ENCODE results near the gene ZNF57.
"Not testable (repeated sequence)": the region's sequence is repeated elsewhere in the genome, so short reads cannot be mapped to it uniquely, and the experiment has no call there.

Gene ZNF57

GRCh38 chr19:2900296-2901252, at the start of gene ZNF57:
Gene ZNF57, plus strand, starts transcription at chr19:2900928. Its CDS starts 118 bp downstream, at chr19:2901046.
- H3K27me3 Mint-ChIP-seq: no peaks in the 10 kb centered on the region
- ATAC-seq (replicated peaks) (peak; percentile 96 to 98), DNase-seq (peak; percentile 96)
- H3K9me3 Mint-ChIP-seq: peaks cover 4 to 7% of the 10 kb centered on the region in 2 donors
- peak within 1 kb of the TSS; percentile 100 for H3K4me3 Mint-ChIP-seq
- peaks cover 10 to 19% of the 10 kb centered on the region in 2 donors for H3K4me1 Mint-ChIP-seq
- peaks cover 2 to 16% of the 10 kb centered on the region in 2 donors for H3K36me3 Mint-ChIP-seq
- peak within 1 kb of the TSS; percentile 99 for H3K27ac Mint-ChIP-seq

GRCh38 chr19:2852598-2852997, 48.1 kb upstream of the ZNF57 start:
- DNase-seq: no peak
- no peak overlapping the region for H3K27ac Mint-ChIP-seq
- no peak for ATAC-seq (replicated peaks)
- H3K36me3 Mint-ChIP-seq: peaks cover 59 to 68% of the 10 kb centered on the region in 2 donors
- H3K4me1 Mint-ChIP-seq: peaks cover 6 to 17% of the 10 kb centered on the region in 2 donors
- H3K4me3 Mint-ChIP-seq: no peak overlapping the region
- no peaks in the 10 kb centered on the region for H3K27me3 Mint-ChIP-seq
- H3K9me3 Mint-ChIP-seq: peaks cover 19 to 32% of the 10 kb centered on the region in 2 donors

GRCh38 chr19:2853015-2853606, 47.6 kb upstream of the ZNF57 start:
- Mint-ChIP-seq H3K36me3 (peaks cover 59 to 66% of the 10 kb centered on the region in 2 donors), H3K27me3 (no peaks in the 10 kb centered on the region), H3K4me1 (peaks cover 6 to 17% of the 10 kb centered on the region in 2 donors), H3K27ac (no peak overlapping the region), H3K4me3 (no peak overlapping the region), H3K9me3 (peaks cover 19 to 32% of the 10 kb centered on the region in 2 donors)
- no peak for DNase-seq
- ATAC-seq (replicated peaks): no peak

GRCh38 chr19:2854849-2855248, 45.9 kb upstream of the ZNF57 start:
- Mint-ChIP-seq H3K4me1 (peaks cover 6 to 16% of the 10 kb centered on the region in 2 donors), H3K9me3 (peaks cover 23 to 38% of the 10 kb centered on the region in 2 donors), H3K4me3 (no peak overlapping the region), H3K27ac (no peak overlapping the region), H3K27me3 (no peaks in the 10 kb centered on the region), H3K36me3 (peaks cover 63 to 75% of the 10 kb centered on the region in 2 donors)
- DNase-seq (no peak), ATAC-seq (replicated peaks) (no peak)

- ATAC-seq (replicated peaks) (peak in 1 of 2 donors; percentile 65), DNase-seq (no peak)
- Mint-ChIP-seq H3K36me3 (peaks cover 50 to 59% of the 10 kb centered on the region in 2 donors), H3K27me3 (no peaks in the 10 kb centered on the region), H3K27ac (no peak overlapping the region), H3K4me3 (no peak overlapping the region), H3K9me3 (peaks cover 17 to 29% of the 10 kb centered on the region in 2 donors), H3K4me1 (peaks cover 0 to 9% of the 10 kb centered on the region in 2 donors)
Observed at GRCh38 chr19:2856457-2857050, 44.2 kb upstream of the ZNF57 start.

GRCh38 chr19:2858864-2859263, 41.9 kb upstream of the ZNF57 start:
- no peak overlapping the region for H3K27ac Mint-ChIP-seq
- H3K9me3 Mint-ChIP-seq: peaks cover 11 to 15% of the 10 kb centered on the region in 2 donors
- peaks cover 27 to 36% of the 10 kb centered on the region in 2 donors for H3K36me3 Mint-ChIP-seq
- H3K4me1 Mint-ChIP-seq: peaks cover 4 to 14% of the 10 kb centered on the region in 2 donors
- ATAC-seq (replicated peaks): no peak
- H3K4me3 Mint-ChIP-seq: no peak overlapping the region
- no peak for DNase-seq
- no peaks in the 10 kb centered on the region for H3K27me3 Mint-ChIP-seq

GRCh38 chr19:2863816-2864215, 36.9 kb upstream of the ZNF57 start:
- H3K27ac Mint-ChIP-seq: no peak overlapping the region
- DNase-seq (no peak), ATAC-seq (replicated peaks) (no peak)
- no peak overlapping the region for H3K4me3 Mint-ChIP-seq
- peaks cover 8 to 13% of the 10 kb centered on the region in 2 donors for H3K4me1 Mint-ChIP-seq
- H3K36me3 Mint-ChIP-seq: peaks cover 5 to 9% of the 10 kb centered on the region in 2 donors
- peaks cover 4 to 6% of the 10 kb centered on the region in 2 donors for H3K9me3 Mint-ChIP-seq
- peaks cover 5 to 6% of the 10 kb centered on the region in 2 donors for H3K27me3 Mint-ChIP-seq

- peaks cover 3 to 5% of the 10 kb centered on the region in 2 donors for H3K36me3 Mint-ChIP-seq
- H3K9me3 Mint-ChIP-seq: peaks cover 3 to 4% of the 10 kb centered on the region in 2 donors
- DNase-seq (no peak), ATAC-seq (replicated peaks) (no peak)
- no peak overlapping the region for H3K4me3 Mint-ChIP-seq
- H3K27ac Mint-ChIP-seq: no peak overlapping the region
- peaks cover 8 to 13% of the 10 kb centered on the region in 2 donors for H3K4me1 Mint-ChIP-seq
- H3K27me3 Mint-ChIP-seq: peaks cover 5 to 6% of the 10 kb centered on the region in 2 donors
Observed at GRCh38 chr19:2865334-2866100, 35.2 kb upstream of the ZNF57 start.

- Mint-ChIP-seq H3K9me3 (peaks cover 5 to 6% of the 10 kb centered on the region in 2 donors), H3K4me1 (peaks cover 10 to 15% of the 10 kb centered on the region in 2 donors), H3K36me3 (peaks cover 3 to 6% of the 10 kb centered on the region in 2 donors), H3K27ac (no peak overlapping the region), H3K4me3 (no peak overlapping the region), H3K27me3 (peaks cover 5 to 6% of the 10 kb centered on the region in 2 donors)
- ATAC-seq (replicated peaks) (no peak), DNase-seq (no peak)
Observed at GRCh38 chr19:2866495-2867024, 34.2 kb upstream of the ZNF57 start.

- Mint-ChIP-seq H3K36me3 (peaks cover 3 to 6% of the 10 kb centered on the region in 2 donors), H3K27ac (peak within 1 kb of the TSS; percentile 20)
Observed at GRCh38 chr19:2867025-2867991, 33.4 kb upstream of the ZNF57 start, which contains the start of gene ZNF556. Gene ZNF556, plus strand, starts transcription at chr19:2867335. Its CDS starts 87 bp downstream, at chr19:2867422.

GRCh38 chr19:2869618-2870017, 31.1 kb upstream of the ZNF57 start:
- Mint-ChIP-seq H3K4me1 (peaks cover 10 to 13% of the 10 kb centered on the region in 2 donors), H3K4me3 (no peak overlapping the region), H3K27me3 (peaks cover 5 to 6% of the 10 kb centered on the region in 2 donors), H3K36me3 (peaks cover 3 to 6% of the 10 kb centered on the region in 2 donors), H3K27ac (no peak overlapping the region), H3K9me3 (peaks cover 7 to 9% of the 10 kb centered on the region in 2 donors)
- DNase-seq (no peak), ATAC-seq (replicated peaks) (no peak)

More at GRCh38 chr19:2867025-2867991, 33.4 kb upstream of the ZNF57 start, which contains the start of gene ZNF556:
- peaks cover 7 to 9% of the 10 kb centered on the region in 2 donors for H3K9me3 Mint-ChIP-seq
- ATAC-seq (replicated peaks) (peak; percentile 33 to 36), DNase-seq (no peak)
- peaks cover 5 to 6% of the 10 kb centered on the region in 2 donors for H3K27me3 Mint-ChIP-seq
- no peak within 1 kb of the TSS for H3K4me3 Mint-ChIP-seq
- peaks cover 15 to 18% of the 10 kb centered on the region in 2 donors for H3K4me1 Mint-ChIP-seq

GRCh38 chr19:2872175-2872574, 28.6 kb upstream of the ZNF57 start:
- not testable (repeated sequence) for H3K36me3 Mint-ChIP-seq; DNase-seq; H3K4me1 Mint-ChIP-seq; ATAC-seq (replicated peaks); H3K27me3 Mint-ChIP-seq; H3K4me3 Mint-ChIP-seq; H3K27ac Mint-ChIP-seq; H3K9me3 Mint-ChIP-seq

Measured in stimulated activated naive B cell treated with anti-CD40 and anti-IgM and Interleukin-4, amounts not matched to agents 10 μg/mL and 1 μg/mL and 100 μg/mL, for 72 hours (primary cell).